Activated CD4-positive, alpha-beta T cell treated with anti-CD3 and anti-CD28 coated beads, Interleukin-2, amount 10 ng/mL, durations not matched to agents 24 days and 14 days (primary cell): ENCODE data around the gene CLIP3. TPM values are rescaled to one million over a fixed set of nuclear protein-coding genes. Genes with fewer than 3 reads are reported as not detected.
"Not testable (repeated sequence)": the region's sequence is repeated elsewhere in the genome, so short reads cannot be mapped to it uniquely, and the experiment has no call there.

ENCODE experiments used
- DNase-seq: peaks from one replicate; pipeline ENCODE4 v3.0.0; 2022
- H3K27ac Mint-ChIP-seq: one replicate; pipeline ENCODE4 v1.8.0; 2022; ENCODE audit warnings: mild to moderate bottlenecking, mixed read lengths
- H3K27me3 Mint-ChIP-seq: one replicate; pipeline ENCODE4 v1.8.0; 2022; ENCODE audit warnings: mixed read lengths
- H3K36me3 Mint-ChIP-seq: one replicate; pipeline ENCODE4 v1.8.0; 2022; ENCODE audit warnings: low read depth, mild to moderate bottlenecking, mixed read lengths
- H3K4me1 Mint-ChIP-seq: one replicate; pipeline ENCODE4 v1.8.0; 2021; ENCODE audit warnings: mixed read lengths
- H3K4me3 Mint-ChIP-seq: one replicate; pipeline ENCODE4 v1.8.0; 2022; ENCODE audit warnings: mild to moderate bottlenecking, moderate library complexity, mixed read lengths
- H3K9me3 Mint-ChIP-seq: one replicate; pipeline ENCODE4 v1.8.0; 2021; ENCODE audit warnings: mixed read lengths
- intact Hi-C: fragments of 100-400 bp; cut with micrococcal nuclease; formaldehyde crosslinking; loops from one replicate; pipeline ENCODE4 v1.15.1; 2023
- total RNA-seq: library from RNA; stranded (reverse); gene quantifications from 2 replicates; pipeline ENCODE4 v1.2.3, GENCODE V29; 2022

The CLIP3 gene
- total RNA-seq, 1 donor from 2014 or later, result 0.96 TPM

GRCh38 chr19:35990156-35990555 is 42.5 kb downstream of the CLIP3 start:
- Mint-ChIP-seq H3K9me3 (no peaks in the 10 kb centered on the region), H3K4me3 (no peak overlapping the region), H3K4me1 (peaks cover 11% of the 10 kb centered on the region), H3K27me3 (peaks cover 30% of the 10 kb centered on the region), H3K36me3 (no peaks in the 10 kb centered on the region), H3K27ac (no peak overlapping the region)
- DNase-seq, result no peak
- intact Hi-C loops, result no loop called here

DNA sequence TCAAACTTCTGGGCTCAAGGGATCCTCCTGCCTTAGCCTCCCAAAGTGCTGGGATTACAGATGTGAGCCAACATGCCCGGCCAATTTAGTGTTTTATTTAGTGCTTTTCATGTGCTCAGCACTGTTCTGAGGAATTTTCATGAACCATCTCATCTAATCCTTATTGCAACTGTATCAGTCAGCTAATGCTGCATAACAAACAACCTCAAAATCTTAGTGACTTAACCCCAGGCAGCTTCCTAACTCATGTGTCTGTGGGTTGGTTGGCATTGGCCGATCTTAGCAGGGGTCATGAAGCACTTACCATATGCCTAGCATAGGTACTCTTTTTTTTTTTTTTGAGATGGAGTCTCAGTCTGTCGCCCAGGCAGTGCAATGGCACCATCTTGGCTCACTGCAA is 43.8 kb downstream of the CLIP3 start:
- Mint-ChIP-seq H3K36me3 (no peaks in the 10 kb centered on the region), H3K4me3 (no peak overlapping the region), H3K4me1 (peaks cover 5% of the 10 kb centered on the region), H3K27ac (no peak overlapping the region), H3K9me3 (no peaks in the 10 kb centered on the region), H3K27me3 (peaks cover 40% of the 10 kb centered on the region)
- DNase-seq, result no peak
- intact Hi-C loops, result no loop called here

DNA sequence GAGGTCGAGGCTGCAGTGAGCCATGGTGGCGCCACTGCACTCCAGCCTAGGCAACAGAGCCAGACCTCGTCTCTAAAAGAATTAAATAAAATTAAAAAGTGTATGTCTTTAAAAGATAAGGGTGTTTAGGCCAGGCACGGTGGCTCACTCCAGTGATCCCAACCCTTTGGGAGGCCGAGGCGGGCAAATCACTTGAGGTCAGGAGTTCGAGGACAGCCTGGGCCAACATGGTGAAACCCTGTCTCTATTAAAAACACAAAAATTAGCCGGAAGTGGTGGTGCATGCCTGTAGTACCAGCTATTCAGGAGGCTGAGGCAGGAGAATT is 45.1 kb downstream of the CLIP3 start:
- intact Hi-C loops, result no loop called here
- H3K4me3 Mint-ChIP-seq, result peak overlapping the region; percentile 74
- peaks cover 42% of the 10 kb centered on the region for H3K27me3 Mint-ChIP-seq
- no peak for DNase-seq
- H3K36me3 Mint-ChIP-seq, result no peaks in the 10 kb centered on the region
- no peak overlapping the region for H3K27ac Mint-ChIP-seq
- peaks cover 5% of the 10 kb centered on the region for H3K4me1 Mint-ChIP-seq
- H3K9me3 Mint-ChIP-seq, result no peaks in the 10 kb centered on the region

GRCh38 chr19:35986664-35987570 is 45.8 kb downstream of the CLIP3 start:
- peak; percentile 71 for DNase-seq
- intact Hi-C loops, result no loop called here
- H3K4me1 Mint-ChIP-seq, result peaks cover 5% of the 10 kb centered on the region
- H3K36me3 Mint-ChIP-seq, result no peaks in the 10 kb centered on the region
- no peak overlapping the region for H3K27ac Mint-ChIP-seq
- peaks cover 42% of the 10 kb centered on the region for H3K27me3 Mint-ChIP-seq
- no peaks in the 10 kb centered on the region for H3K9me3 Mint-ChIP-seq
- peak overlapping the region; percentile 74 for H3K4me3 Mint-ChIP-seq

- intact Hi-C loops, result no loop called here
- Mint-ChIP-seq H3K4me1 (peaks cover 5% of the 10 kb centered on the region), H3K9me3 (no peaks in the 10 kb centered on the region), H3K4me3 (peak overlapping the region; percentile 42), H3K36me3 (no peaks in the 10 kb centered on the region), H3K27me3 (peaks cover 43% of the 10 kb centered on the region), H3K27ac (no peak overlapping the region)
- no peak for DNase-seq
Measured at GRCh38 chr19:35986111-35986510, 46.6 kb downstream of the CLIP3 start.

DNA sequence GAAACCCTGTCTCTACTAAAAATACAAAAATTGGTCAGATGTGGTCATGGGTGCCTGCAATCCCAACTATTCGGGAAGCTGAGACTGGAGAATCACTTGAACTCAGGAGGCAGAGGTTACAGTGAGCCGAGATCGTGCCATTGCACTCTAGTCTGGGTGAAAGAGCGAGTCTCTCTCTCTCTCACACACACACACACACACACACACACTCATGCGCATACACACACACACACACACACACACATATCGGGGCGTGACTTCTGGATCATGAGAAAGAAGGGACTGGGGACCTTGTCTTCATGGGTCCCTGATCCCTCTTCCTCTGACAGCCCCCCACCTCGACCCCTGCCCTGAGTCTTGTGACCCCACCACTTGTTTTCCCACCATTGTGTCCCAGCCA is 49.5 kb downstream of the CLIP3 start:
- Mint-ChIP-seq H3K27ac (no peak overlapping the region), H3K4me3 (no peak overlapping the region), H3K4me1 (peaks cover 5% of the 10 kb centered on the region), H3K9me3 (no peaks in the 10 kb centered on the region), H3K27me3 (peaks cover 45% of the 10 kb centered on the region), H3K36me3 (no peaks in the 10 kb centered on the region)
- intact Hi-C loops, result no loop called here
- DNase-seq, result no peak

- peaks cover 33% of the 10 kb centered on the region for H3K27me3 Mint-ChIP-seq
- H3K4me1 Mint-ChIP-seq, H3K27ac Mint-ChIP-seq, H3K4me3 Mint-ChIP-seq, H3K36me3 Mint-ChIP-seq, DNase-seq, intact Hi-C loops, H3K9me3 Mint-ChIP-seq: not testable (repeated sequence)
Measured at GRCh38 chr19:35980997-35981396, 51.7 kb downstream of the CLIP3 start.

DNA sequence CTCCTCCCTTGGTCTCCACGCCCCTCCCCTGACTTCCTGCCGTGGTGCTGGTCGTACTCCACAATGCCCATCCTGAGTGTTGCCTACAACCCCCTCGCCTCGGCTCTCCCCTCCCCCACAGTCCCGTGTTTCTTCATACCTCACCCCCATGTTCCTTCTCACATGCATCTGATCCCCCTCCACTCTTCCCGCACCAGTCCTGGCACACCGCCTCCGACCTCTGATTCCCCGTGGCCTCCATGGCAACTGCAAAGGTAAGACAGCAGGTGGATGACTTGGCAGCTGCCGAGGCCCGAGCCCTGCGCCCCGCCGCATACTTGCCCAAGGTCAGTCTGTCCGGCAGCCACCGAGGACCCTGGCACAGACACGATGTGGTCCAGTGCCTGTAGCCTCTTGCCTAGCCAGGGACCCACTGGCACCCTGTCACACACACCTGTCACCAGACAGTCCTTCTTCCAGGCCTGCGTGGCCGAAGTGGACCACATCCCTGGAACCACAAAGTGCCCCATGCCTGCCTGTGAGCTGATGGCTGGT is 53.8 kb downstream of the CLIP3 start:
- Mint-ChIP-seq H3K9me3 (no peaks in the 10 kb centered on the region), H3K27me3 (peaks cover 15% of the 10 kb centered on the region), H3K4me1 (no peaks in the 10 kb centered on the region), H3K36me3 (no peaks in the 10 kb centered on the region), H3K27ac (no peak overlapping the region), H3K4me3 (no peak overlapping the region)
- no peak for DNase-seq
- intact Hi-C loops, result no loop called here

DNA sequence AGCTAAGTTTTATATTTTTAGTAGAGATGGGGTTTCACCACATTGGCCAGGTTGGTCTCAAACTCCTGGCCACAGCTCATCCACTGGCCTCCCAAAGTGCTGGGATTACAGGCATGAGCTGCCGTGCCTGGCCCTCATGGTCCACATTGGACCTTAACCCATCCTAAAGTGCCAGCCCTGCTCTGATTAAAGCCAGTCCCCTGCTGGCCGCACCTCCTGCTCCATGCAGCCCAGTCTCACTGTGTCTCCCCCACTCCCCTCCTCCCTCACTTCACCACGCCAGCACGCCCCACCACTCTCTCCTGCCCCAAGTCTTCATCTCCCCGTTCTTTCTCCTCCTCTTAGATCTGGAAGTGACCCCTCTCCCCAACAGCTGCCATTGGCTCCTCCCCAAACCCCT is 54.4 kb downstream of the CLIP3 start:
- H3K27me3 Mint-ChIP-seq, result peaks cover 14% of the 10 kb centered on the region
- intact Hi-C loops, result no loop called here
- H3K4me1 Mint-ChIP-seq, result no peaks in the 10 kb centered on the region
- no peaks in the 10 kb centered on the region for H3K9me3 Mint-ChIP-seq
- H3K27ac Mint-ChIP-seq, result no peak overlapping the region
- H3K36me3 Mint-ChIP-seq, result no peaks in the 10 kb centered on the region
- DNase-seq, result no peak
- H3K4me3 Mint-ChIP-seq, result no peak overlapping the region

- H3K36me3 Mint-ChIP-seq, result no peaks in the 10 kb centered on the region
- DNase-seq, result peak; percentile 67
- no peak overlapping the region for H3K4me3 Mint-ChIP-seq
- intact Hi-C loops, result no loop called here
- H3K27ac Mint-ChIP-seq, result no peak overlapping the region
- peaks cover 14% of the 10 kb centered on the region for H3K27me3 Mint-ChIP-seq
- H3K4me1 Mint-ChIP-seq, result no peaks in the 10 kb centered on the region
- no peaks in the 10 kb centered on the region for H3K9me3 Mint-ChIP-seq
Measured at GRCh38 chr19:35977446-35978222, 55.0 kb downstream of the CLIP3 start.

- Mint-ChIP-seq H3K4me3 (no peak overlapping the region), H3K27me3 (peaks cover 10% of the 10 kb centered on the region), H3K27ac (no peak overlapping the region), H3K9me3 (no peaks in the 10 kb centered on the region), H3K4me1 (no peaks in the 10 kb centered on the region), H3K36me3 (no peaks in the 10 kb centered on the region)
- DNase-seq, result peak; percentile 75
- intact Hi-C loops, result no loop called here
Measured at GRCh38 chr19:35975608-35976214, 57.0 kb downstream of the CLIP3 start.

DNA sequence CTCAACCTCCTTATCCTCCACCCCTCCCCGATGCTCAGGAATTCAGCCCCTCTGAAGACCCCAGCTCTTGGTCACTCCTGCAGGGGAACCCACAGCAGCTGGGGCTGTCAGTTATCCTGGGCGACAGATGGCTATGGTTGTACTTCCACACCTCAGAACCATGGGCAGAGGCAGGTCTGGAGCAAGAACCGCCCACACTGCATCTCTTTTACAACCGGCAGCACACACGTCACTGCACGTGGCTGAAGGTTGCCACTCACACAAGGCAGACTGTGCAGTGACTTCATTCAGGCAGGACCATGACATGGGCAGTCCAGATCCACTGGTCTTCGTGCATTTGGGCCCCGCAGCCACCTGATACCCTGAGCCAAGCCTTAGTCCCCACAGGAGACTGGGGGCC is 59.2 kb downstream of the CLIP3 start:
- no peaks in the 10 kb centered on the region for H3K9me3 Mint-ChIP-seq
- no peak overlapping the region for H3K27ac Mint-ChIP-seq
- no peaks in the 10 kb centered on the region for H3K36me3 Mint-ChIP-seq
- no peak for DNase-seq
- H3K27me3 Mint-ChIP-seq, result peaks cover 3% of the 10 kb centered on the region
- intact Hi-C loops, result no loop called here
- peaks cover 5% of the 10 kb centered on the region for H3K4me1 Mint-ChIP-seq
- no peak overlapping the region for H3K4me3 Mint-ChIP-seq

DNA sequence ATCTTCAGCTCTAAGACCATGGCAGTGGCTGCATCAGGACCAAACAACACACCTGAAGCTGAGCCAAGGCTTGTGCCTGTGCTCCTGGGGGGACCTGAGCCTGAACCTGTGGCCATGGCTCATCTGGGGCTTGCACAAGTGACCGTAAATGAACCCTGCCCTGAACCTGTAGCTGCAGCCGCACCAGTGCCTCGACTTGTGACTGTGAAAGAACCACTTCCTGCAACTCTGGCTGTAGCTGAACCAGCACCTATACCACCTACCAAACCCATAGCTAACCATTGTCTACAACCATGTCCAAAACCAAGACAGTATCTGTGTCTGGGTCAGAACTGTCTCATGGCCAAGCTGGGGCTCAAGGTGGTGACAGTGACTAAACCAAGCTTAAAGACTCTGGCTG is 65.9 kb downstream of the CLIP3 start:
- H3K4me1 Mint-ChIP-seq, result peaks cover 7% of the 10 kb centered on the region
- intact Hi-C loops, result no loop called here
- no peak overlapping the region for H3K27ac Mint-ChIP-seq
- no peaks in the 10 kb centered on the region for H3K9me3 Mint-ChIP-seq
- H3K4me3 Mint-ChIP-seq, result no peak overlapping the region
- H3K27me3 Mint-ChIP-seq, result peaks cover 7% of the 10 kb centered on the region
- DNase-seq, result no peak
- H3K36me3 Mint-ChIP-seq, result no peaks in the 10 kb centered on the region
